H9 (cell line): ENCODE measurements around the gene GARS1. TPM values are rescaled to one million over a fixed set of nuclear protein-coding genes. Genes with fewer than 3 reads are reported as not detected.

ENCODE experiments used
- DNase-seq: peaks from one replicate; pipeline ENCODE4 v3.0.0-alpha.2; 2017
- H2AFZ ChIP-seq: one replicate; pipeline ENCODE4 v1.6.1; 2013; ENCODE audit warnings: mild to moderate bottlenecking, low read length, control low read depth, moderate library complexity
- H2AK5ac ChIP-seq: 2 replicates; pipeline ENCODE4 v1.6.1; 2013; ENCODE audit warnings: low read length, control low read depth, mixed read lengths; ENCODE audit not compliant: insufficient read length
- H2BK120ac ChIP-seq: one replicate; pipeline ENCODE4 v1.6.1; 2013; ENCODE audit warnings: low read depth, mild to moderate bottlenecking, low read length, control low read depth, inconsistent platforms; ENCODE audit not compliant: poor library complexity, severe bottlenecking
- H2BK12ac ChIP-seq: 2 replicates; pipeline ENCODE4 v1.6.1; 2013; ENCODE audit warnings: low read length, control low read depth, mixed read lengths, low read depth; ENCODE audit not compliant: insufficient read length
- H2BK15ac ChIP-seq: 2 replicates; pipeline ENCODE4 v1.6.1; 2013; ENCODE audit warnings: low read depth, low read length, control low read depth
- H2BK20ac ChIP-seq: one replicate; pipeline ENCODE4 v1.6.1; 2013; ENCODE audit warnings: low read depth, mild to moderate bottlenecking, low read length, control low read depth, inconsistent platforms; ENCODE audit not compliant: poor library complexity, severe bottlenecking
- H2BK5ac ChIP-seq: 2 replicates; pipeline ENCODE4 v1.6.1; 2013; ENCODE audit warnings: low read length, control low read depth, mixed read lengths; ENCODE audit not compliant: insufficient read length
- H3K14ac ChIP-seq: 2 replicates; pipeline ENCODE4 v1.6.1; 2013; ENCODE audit warnings: low read length, control low read depth; ENCODE audit not compliant: insufficient read depth
- H3K18ac ChIP-seq: 2 replicates; pipeline ENCODE4 v1.6.1; 2013; ENCODE audit warnings: low read depth, mild to moderate bottlenecking, mixed read lengths, low read length, control low read depth; ENCODE audit not compliant: insufficient read length
- H3K23ac ChIP-seq: 2 replicates; pipeline ENCODE4 v1.6.1; 2013; ENCODE audit warnings: low read length, control low read depth, mixed read lengths, low read depth; ENCODE audit not compliant: insufficient read length
- H3K23me2 ChIP-seq: 2 replicates; pipeline ENCODE4 v1.6.1; 2013; ENCODE audit warnings: low read depth, mild to moderate bottlenecking, mixed read lengths, low read length, control low read depth; ENCODE audit not compliant: insufficient read length, poor library complexity, severe bottlenecking
- H3K27ac ChIP-seq: 2 replicates; pipeline ENCODE4 v1.5.1; 2013; ENCODE audit warnings: low read length, control low read depth, mixed read lengths, low read depth; ENCODE audit not compliant: insufficient read length
- H3K27me3 ChIP-seq: 2 replicates; pipeline ENCODE4 v1.6.1; 2013; ENCODE audit warnings: low read length, control low read depth, inconsistent platforms; ENCODE audit not compliant: insufficient read depth
- H3K4ac ChIP-seq: 2 replicates; pipeline ENCODE4 v1.6.1; 2013; ENCODE audit warnings: low read depth, mild to moderate bottlenecking, control low read depth, inconsistent platforms, low read length, moderate library complexity
- H3K4me1 ChIP-seq: 2 replicates; pipeline ENCODE4 v1.6.1; 2013; ENCODE audit warnings: low read length, control low read depth, inconsistent platforms; ENCODE audit not compliant: insufficient read depth
- H3K4me2 ChIP-seq: 2 replicates; pipeline ENCODE4 v1.6.1; 2013; ENCODE audit warnings: low read length, control low read depth, mixed read lengths; ENCODE audit not compliant: insufficient read length, insufficient read depth
- H3K56ac ChIP-seq: 2 replicates; pipeline ENCODE4 v1.6.1; 2013; ENCODE audit warnings: low read depth, mild to moderate bottlenecking, mixed read lengths, low read length, control low read depth; ENCODE audit not compliant: insufficient read length
- H3K79me1 ChIP-seq: 2 replicates; pipeline ENCODE4 v1.6.1; 2013; ENCODE audit warnings: low read depth, mild to moderate bottlenecking, moderate library complexity, low read length, control low read depth, inconsistent platforms; ENCODE audit not compliant: insufficient read depth, poor library complexity, severe bottlenecking
- H3K79me2 ChIP-seq: 2 replicates; pipeline ENCODE4 v1.6.1; 2013; ENCODE audit warnings: low read length, control low read depth, inconsistent platforms; ENCODE audit not compliant: insufficient read depth
- H3K9ac ChIP-seq: 2 replicates; pipeline ENCODE4 v1.6.1; 2013; ENCODE audit warnings: low read length, control low read depth, mixed read lengths; ENCODE audit not compliant: insufficient read length; ENCODE audit errors: extremely low read depth
- H3K9me3 ChIP-seq: one replicate; pipeline ENCODE4 v1.6.1; 2013; ENCODE audit warnings: low read depth, low read length, inconsistent platforms; ENCODE audit not compliant: control insufficient read depth
- H3T11ph ChIP-seq: one replicate; pipeline ENCODE4 v1.6.1; 2013; ENCODE audit warnings: mild to moderate bottlenecking, low read length, control low read depth, inconsistent platforms
- H4K20me1 ChIP-seq: one replicate; pipeline ENCODE4 v1.6.1; 2013; ENCODE audit not compliant: control insufficient read depth, insufficient read length, insufficient read depth
- H4K5ac ChIP-seq: 2 replicates; pipeline ENCODE4 v1.6.1; 2013; ENCODE audit warnings: low read depth, mild to moderate bottlenecking, mixed read lengths, low read length, control low read depth; ENCODE audit not compliant: insufficient read length
- H4K8ac ChIP-seq: replicated peaks from 2 replicates; pipeline ENCODE4 v1.6.1; 2013; ENCODE audit warnings: low read length, control low read depth, mixed read lengths, low read depth; ENCODE audit not compliant: insufficient read length
- H4K91ac ChIP-seq: 2 replicates; pipeline ENCODE4 v1.6.1; 2013; ENCODE audit warnings: low read depth, mild to moderate bottlenecking, moderate library complexity, mixed read lengths, low read length, control low read depth; ENCODE audit not compliant: insufficient read length
- H3K27ac Mint-ChIP-seq, 3 experiments: 2 replicates in 2 of 3; 3 replicates in 1 of 3; pipeline ENCODE4 v1.8.0; 2020 to 2021; ENCODE audit warnings: mixed read lengths in 3 of 3, mild to moderate bottlenecking in 1 of 3, moderate library complexity in 1 of 3
- H3K27me3 Mint-ChIP-seq: 2 replicates; pipeline ENCODE4 v1.8.0; 2021; ENCODE audit warnings: low read depth, mild to moderate bottlenecking, moderate library complexity, mixed read lengths
- H3K36me3 Mint-ChIP-seq, 3 experiments: 2 replicates in 2 of 3; 3 replicates in 1 of 3; pipeline ENCODE4 v1.8.0; 2020 to 2021; ENCODE audit warnings: low read depth in 3 of 3, mixed read lengths in 3 of 3; ENCODE audit not compliant: insufficient read depth in 1 of 3
- H3K4me1 Mint-ChIP-seq, 2 experiments: 2 replicates each; pipeline ENCODE4 v1.8.0; 2020; ENCODE audit warnings: mixed read lengths in 2 of 2
- H3K4me3 Mint-ChIP-seq, 2 experiments: 2 replicates in 1 of 2; 3 replicates in 1 of 2; pipeline ENCODE4 v1.8.0; 2020 to 2021; ENCODE audit warnings: mild to moderate bottlenecking in 2 of 2, mixed read lengths in 2 of 2, moderate library complexity in 1 of 2
- H3K9me3 Mint-ChIP-seq, 2 experiments: 2 replicates in 1 of 2; 3 replicates in 1 of 2; pipeline ENCODE4 v1.8.0; 2020; ENCODE audit warnings: mild to moderate bottlenecking in 2 of 2, mixed read lengths in 2 of 2, moderate library complexity in 1 of 2
- WGBS: extraction: QIAGEN DNeasy Blood & Tissue Kit; methylation state at CpG from one replicate; pipeline ENCODE4 v1.1.7; 2013; ENCODE audit warnings: missing lambda C conversion rate, low lambda C conversion rate, mixed read lengths; ENCODE audit not compliant: insufficient read length; ENCODE audit errors: extremely low coverage; 5-methylcytosine and 5-hydroxymethylcytosine counted together
- total RNA-seq: library from RNA; stranded (reverse); gene quantifications from 2 replicates; pipeline ENCODE4 v1.2.1, GENCODE V29; 2021
- TF ChIP-seq, protein P1 (sequence below): fragments of 200-600 bp; sonication (generic); conservative IDR thresholded peaks from 3 replicates; pipeline ENCODE4 v1.8.0; 2021; ENCODE audit warnings: antibody characterized with exemption, mild to moderate bottlenecking

GARS1 gene
- total RNA-seq, 1 experiment from 2014 or later, result 234 TPM

DNA sequence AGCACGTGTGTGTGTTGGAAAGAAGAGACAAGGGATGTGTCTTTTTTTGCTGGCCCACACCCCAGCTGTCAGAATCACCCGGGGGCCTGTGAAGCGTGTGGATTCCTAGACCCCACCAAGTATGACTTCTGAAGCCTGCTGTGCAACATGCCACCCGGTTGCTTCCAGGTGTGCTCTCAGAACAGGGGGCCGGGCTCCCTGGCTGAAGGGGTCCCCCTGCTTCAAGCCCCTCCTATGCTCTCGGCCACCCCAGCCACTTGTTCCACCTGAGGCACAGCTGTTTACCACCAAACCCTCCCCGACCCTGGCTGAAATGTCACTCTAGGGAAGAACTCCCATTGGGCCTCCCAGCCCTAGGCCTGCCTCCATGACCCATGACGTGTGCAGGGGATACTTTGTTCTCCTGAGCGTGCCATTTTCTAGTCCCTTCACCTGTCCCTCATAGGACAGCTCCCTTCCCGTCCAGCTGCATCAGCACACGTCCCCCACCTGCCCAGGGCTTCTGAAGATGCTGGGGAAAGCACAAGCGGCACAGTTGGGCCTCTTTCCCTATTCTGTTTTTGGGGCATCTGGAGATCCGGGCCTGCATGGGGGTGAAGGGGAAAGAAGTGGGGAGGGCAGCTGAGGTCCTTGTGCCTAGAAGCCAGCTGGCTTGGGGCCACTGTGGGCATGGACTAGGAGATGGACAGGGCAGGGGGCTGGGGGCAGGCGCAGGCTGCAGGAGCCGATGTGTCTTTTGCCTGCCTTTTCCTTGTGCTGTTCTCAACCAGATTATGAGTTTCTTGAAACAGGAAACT, 54.3 kb downstream of the GARS1 start:
- Histone ChIP-seq H3K27me3 (no peaks in the 10 kb centered on the region), H3K4me2 (no peak overlapping the region), H2BK5ac (no peak overlapping the region), H2BK20ac (no peak overlapping the region), H4K20me1 (no peaks in the 10 kb centered on the region), H3K4ac (no peak overlapping the region), H2AFZ (no peak overlapping the region), H2AK5ac (no peak overlapping the region), H2BK15ac (no peak overlapping the region), H3K56ac (no peak overlapping the region), H4K8ac (no peak overlapping the region), H3T11ph (no peak overlapping the region), H4K91ac (no peak overlapping the region), H3K18ac (no peak overlapping the region), H3K79me2 (no peaks in the 10 kb centered on the region), H2BK12ac (no peak overlapping the region), H2BK120ac (no peak overlapping the region), H3K4me1 (peaks cover 5% of the 10 kb centered on the region; the same call in 1 of the 2 replicates), H3K23ac (no peak overlapping the region), H3K9ac (no peak overlapping the region), H3K27ac (no peak overlapping the region), H3K9me3 (no peaks in the 10 kb centered on the region), H3K23me2 (no peaks in the 10 kb centered on the region), H3K79me1 (no peaks in the 10 kb centered on the region), H4K5ac (no peak overlapping the region), H3K14ac (no peak overlapping the region; the same call in 1 of the 2 replicates)
- DNase-seq, result peak; percentile 17
- H3K27me3 Mint-ChIP-seq, result no peaks in the 10 kb centered on the region
- H3K4me3 Mint-ChIP-seq, result no peak overlapping the region
- no CpG with 5 or more reads among the region's 15 CpGs for WGBS
- no peaks in the 10 kb centered on the region; a peak in 1 of 5 replicates for H3K9me3 Mint-ChIP-seq
- TF ChIP-seq, protein P1, sequence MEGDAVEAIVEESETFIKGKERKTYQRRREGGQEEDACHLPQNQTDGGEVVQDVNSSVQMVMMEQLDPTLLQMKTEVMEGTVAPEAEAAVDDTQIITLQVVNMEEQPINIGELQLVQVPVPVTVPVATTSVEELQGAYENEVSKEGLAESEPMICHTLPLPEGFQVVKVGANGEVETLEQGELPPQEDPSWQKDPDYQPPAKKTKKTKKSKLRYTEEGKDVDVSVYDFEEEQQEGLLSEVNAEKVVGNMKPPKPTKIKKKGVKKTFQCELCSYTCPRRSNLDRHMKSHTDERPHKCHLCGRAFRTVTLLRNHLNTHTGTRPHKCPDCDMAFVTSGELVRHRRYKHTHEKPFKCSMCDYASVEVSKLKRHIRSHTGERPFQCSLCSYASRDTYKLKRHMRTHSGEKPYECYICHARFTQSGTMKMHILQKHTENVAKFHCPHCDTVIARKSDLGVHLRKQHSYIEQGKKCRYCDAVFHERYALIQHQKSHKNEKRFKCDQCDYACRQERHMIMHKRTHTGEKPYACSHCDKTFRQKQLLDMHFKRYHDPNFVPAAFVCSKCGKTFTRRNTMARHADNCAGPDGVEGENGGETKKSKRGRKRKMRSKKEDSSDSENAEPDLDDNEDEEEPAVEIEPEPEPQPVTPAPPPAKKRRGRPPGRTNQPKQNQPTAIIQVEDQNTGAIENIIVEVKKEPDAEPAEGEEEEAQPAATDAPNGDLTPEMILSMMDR, result no peak
- H3K27ac Mint-ChIP-seq, result no peak overlapping the region
- peaks cover 8 to 26% (median 23%) of the 10 kb centered on the region in 3 experiments for H3K36me3 Mint-ChIP-seq
- peaks cover 19 to 22% of the 10 kb centered on the region in 2 experiments for H3K4me1 Mint-ChIP-seq
